ENCODE data around the gene UNC5CL. TPM values are rescaled to one million over a fixed set of nuclear protein-coding genes. Genes with fewer than 3 reads are reported as not detected.

UNC5CL gene
- total and polyA plus RNA-seq, 2 of the 4 experiments (the other 2 are of a cell fraction) = not detected

DNA sequence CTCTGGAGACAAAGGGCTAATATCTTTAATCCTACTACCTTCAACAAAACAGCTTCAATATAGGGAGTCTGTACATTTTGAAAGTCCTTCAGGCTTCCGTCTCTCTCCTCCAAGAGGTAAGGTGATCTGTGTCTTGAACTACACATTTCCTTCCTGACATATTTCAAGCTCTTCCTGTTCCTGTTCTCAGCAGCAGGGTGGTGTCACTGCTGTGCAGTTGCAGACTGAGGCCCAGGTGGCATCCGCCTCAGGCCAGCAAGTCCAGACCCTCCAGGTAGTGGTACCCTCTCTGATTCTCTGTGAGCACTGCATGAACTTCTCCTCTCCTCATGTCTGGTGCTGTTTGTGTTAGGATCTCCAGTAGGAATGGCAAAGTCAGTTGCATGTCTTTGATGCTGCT lies 41.6 kb upstream of the UNC5CL start:
- ATAC-seq (ENCODE audit: low read depth) (no peak), DNase-seq (no peak)
- dilution Hi-C loops (cut with HindIII; ENCODE audit: low sequenced_read_pairs, unreplicated experiment) (no loop called here), intact Hi-C loops (cut with micrococcal nuclease) (no loop called here), in situ Hi-C loops (cut with MboI; ENCODE audit: low sequenced_read_pairs) (no loop called here)
- Histone ChIP-seq H4K8ac (ENCODE audit: low read depth in 2 of 2, low read length in 2 of 2) (no peak overlapping the region), H3K4ac (ENCODE audit: low read depth, low read length) (no peak overlapping the region), H2BK120ac (ENCODE audit: low read depth, low read length) (no peak overlapping the region), H2BK15ac (ENCODE audit: low read depth, low read length) (no peak overlapping the region), H3K4me3 (ENCODE audit: insufficient read depth, low read depth, low read length) (no peak overlapping the region), H2AK5ac (ENCODE audit: low read depth, low read length) (no peak overlapping the region), H3K23ac (ENCODE audit: low read depth, low read length) (no peak overlapping the region), H3K79me1 (ENCODE audit: low read depth in 1 of 2, low read length in 2 of 2) (peaks cover 24 to 27% of the 10 kb centered on the region in 2 experiments), H3K9me3 (ENCODE audit: control insufficient read depth, insufficient read depth, low read length) (no peaks in the 10 kb centered on the region), H2AFZ (replicated peaks; ENCODE audit: low read length, poor library complexity) (no peak overlapping the region), H3K18ac (ENCODE audit: low read depth, low read length) (no peak overlapping the region), H3K9ac (ENCODE audit: low read depth, low read length) (no peak overlapping the region), H4K20me1 (ENCODE audit: insufficient read depth, low read length) (no peaks in the 10 kb centered on the region), H3K36me3 (ENCODE audit: control insufficient read depth, insufficient read depth, low read length) (peaks cover 14% of the 10 kb centered on the region), H3K9me1 (ENCODE audit: insufficient read depth, low read length) (no peaks in the 10 kb centered on the region), H3K56ac (ENCODE audit: extremely low read depth, insufficient read depth, low read length) (no peak overlapping the region), H3K4me2 (ENCODE audit: low read depth, low read length) (no peak overlapping the region), H2BK5ac (ENCODE audit: low read depth, low read length, poor library complexity, severe bottlenecking) (no peak overlapping the region), H4K5ac (ENCODE audit: low read depth, low read length) (no peak overlapping the region), H3K4me1 (ENCODE audit: control insufficient read depth, insufficient read depth, low read length) (no peaks in the 10 kb centered on the region), H3K27ac (ENCODE audit: insufficient read depth, low read length) (no peak overlapping the region), H3K27me3 (ENCODE audit: control insufficient read depth, insufficient read depth, low read length) (no peaks in the 10 kb centered on the region), H2AK9ac (replicated peaks; ENCODE audit: low read depth, low read length, poor library complexity) (no peak overlapping the region), H3K14ac (replicated peaks; ENCODE audit: low read depth, low read length) (no peak overlapping the region), H2BK20ac (ENCODE audit: low read depth, low read length) (no peak overlapping the region), H4K91ac (ENCODE audit: insufficient read depth, low read depth, low read length) (no peak overlapping the region)
- WGBS, 2 experiments (ENCODE audit: extremely low coverage in 2 of 2, insufficient read length in 1 of 2) = no CpG with 5 or more reads among the region's 2 CpGs
- POLR2A ChIA-PET (ENCODE audit: unreplicated experiment) = no interaction called here
- TF ChIP-seq POLR2A (IDR thresholded peaks at IDR 0.05; ENCODE audit: low read depth, low read length) (no peak), CHD1 (IDR thresholded peaks at IDR 0.05; ENCODE audit: low read depth, low read length) (no peak), MAFK (IDR thresholded peaks at IDR 0.05; ENCODE audit: low read depth, low read length) (no peak), RFX5 (IDR thresholded peaks at IDR 0.05; ENCODE audit: low read depth, low read length) (no peak), BHLHE40 (IDR thresholded peaks at IDR 0.05; ENCODE audit: low read depth, low read length) (no peak), NFE2L2 (IDR thresholded peaks at IDR 0.05; ENCODE audit: low read depth, low read length) (no peak), SMC3 (IDR thresholded peaks at IDR 0.05; ENCODE audit: low read depth, low read length) (no peak), FOS (IDR thresholded peaks at IDR 0.05; ENCODE audit: low read depth, low read length) (no peak)
- TF ChIP-seq, protein P1, sequence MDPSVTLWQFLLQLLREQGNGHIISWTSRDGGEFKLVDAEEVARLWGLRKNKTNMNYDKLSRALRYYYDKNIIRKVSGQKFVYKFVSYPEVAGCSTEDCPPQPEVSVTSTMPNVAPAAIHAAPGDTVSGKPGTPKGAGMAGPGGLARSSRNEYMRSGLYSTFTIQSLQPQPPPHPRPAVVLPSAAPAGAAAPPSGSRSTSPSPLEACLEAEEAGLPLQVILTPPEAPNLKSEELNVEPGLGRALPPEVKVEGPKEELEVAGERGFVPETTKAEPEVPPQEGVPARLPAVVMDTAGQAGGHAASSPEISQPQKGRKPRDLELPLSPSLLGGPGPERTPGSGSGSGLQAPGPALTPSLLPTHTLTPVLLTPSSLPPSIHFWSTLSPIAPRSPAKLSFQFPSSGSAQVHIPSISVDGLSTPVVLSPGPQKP (IDR thresholded peaks at IDR 0.05; ENCODE audit: borderline replicate concordance, low read depth, low read length) = no peak
- TF ChIP-seq, protein P2, sequence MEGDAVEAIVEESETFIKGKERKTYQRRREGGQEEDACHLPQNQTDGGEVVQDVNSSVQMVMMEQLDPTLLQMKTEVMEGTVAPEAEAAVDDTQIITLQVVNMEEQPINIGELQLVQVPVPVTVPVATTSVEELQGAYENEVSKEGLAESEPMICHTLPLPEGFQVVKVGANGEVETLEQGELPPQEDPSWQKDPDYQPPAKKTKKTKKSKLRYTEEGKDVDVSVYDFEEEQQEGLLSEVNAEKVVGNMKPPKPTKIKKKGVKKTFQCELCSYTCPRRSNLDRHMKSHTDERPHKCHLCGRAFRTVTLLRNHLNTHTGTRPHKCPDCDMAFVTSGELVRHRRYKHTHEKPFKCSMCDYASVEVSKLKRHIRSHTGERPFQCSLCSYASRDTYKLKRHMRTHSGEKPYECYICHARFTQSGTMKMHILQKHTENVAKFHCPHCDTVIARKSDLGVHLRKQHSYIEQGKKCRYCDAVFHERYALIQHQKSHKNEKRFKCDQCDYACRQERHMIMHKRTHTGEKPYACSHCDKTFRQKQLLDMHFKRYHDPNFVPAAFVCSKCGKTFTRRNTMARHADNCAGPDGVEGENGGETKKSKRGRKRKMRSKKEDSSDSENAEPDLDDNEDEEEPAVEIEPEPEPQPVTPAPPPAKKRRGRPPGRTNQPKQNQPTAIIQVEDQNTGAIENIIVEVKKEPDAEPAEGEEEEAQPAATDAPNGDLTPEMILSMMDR (conservative IDR thresholded peaks at IDR 0.05; ENCODE audit: low read depth, low read length) = no peak
- BruUV-seq (replicated peaks) = no TSS peak
- CTCF ChIA-PET = no interaction called here

All from IMR-90 (cell line).